GM21360 (cell line): ENCODE measurements around the gene ATP6V1C2.

Source experiments
- ATAC-seq: cut with Tn5 transposase; IDR thresholded peaks from one replicate; pipeline ENCODE4 v1.9.1; 2021; ENCODE audit warnings: mild to moderate bottlenecking, moderate library complexity; ENCODE audit not compliant: unreplicated experiment

The ATP6V1C2 gene

DNA sequence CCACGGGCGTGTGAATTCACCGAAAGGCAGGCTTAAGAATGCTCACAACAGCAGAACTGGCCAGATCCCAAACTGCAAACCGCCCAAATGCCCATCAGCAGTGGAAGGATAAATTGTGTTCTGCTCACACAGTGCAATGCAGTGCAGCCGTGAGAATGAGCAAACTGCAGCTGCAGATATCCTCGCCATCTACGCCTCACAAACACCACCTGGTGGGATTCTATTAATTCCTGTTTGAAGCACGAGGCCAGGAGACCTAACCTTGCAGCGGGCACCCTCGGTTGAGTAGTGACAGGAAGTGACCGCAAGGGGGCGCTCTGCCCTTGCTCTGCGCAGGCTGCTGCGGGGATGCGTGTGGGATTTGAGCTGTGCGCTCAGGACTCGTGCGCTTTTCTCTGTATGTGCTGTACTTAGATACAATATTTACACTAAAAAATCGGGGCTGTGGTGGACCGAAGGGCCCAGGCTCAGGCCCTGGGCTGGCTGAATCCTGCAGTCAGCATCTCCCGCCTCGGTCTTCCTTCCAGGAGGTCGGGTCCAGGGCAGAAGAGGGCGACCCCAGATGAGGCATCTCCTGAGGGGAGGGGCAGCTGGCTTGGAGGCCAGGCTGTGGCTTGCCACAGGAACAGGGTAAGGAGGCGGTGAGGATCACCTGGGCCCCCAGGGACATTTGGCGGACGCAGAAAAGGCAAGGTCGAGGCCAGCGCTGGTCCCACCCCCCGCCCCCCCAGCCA lies 110.9 kb downstream of the ATP6V1C2 start:
- ATAC-seq, result peak; percentile 75

DNA sequence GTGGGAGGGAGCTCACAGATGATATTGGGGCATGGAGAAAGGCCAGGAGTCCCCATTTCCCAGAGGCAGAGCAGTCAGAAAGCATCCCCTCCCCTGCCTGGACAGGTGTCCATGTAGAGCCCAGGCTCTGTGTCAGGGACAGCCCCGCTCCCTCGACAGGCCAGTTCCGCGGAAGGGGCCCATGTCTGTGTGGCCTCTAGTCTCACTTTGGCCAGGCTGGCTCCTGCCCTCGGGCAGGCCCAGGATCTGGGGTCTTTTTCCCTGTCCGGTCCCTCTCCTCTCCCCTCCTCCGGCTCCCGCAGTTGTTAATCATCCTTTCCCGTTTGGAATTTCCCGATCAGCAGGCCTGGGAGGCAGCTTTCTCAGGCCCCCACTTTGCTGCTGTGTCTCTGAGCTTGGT lies 111.6 kb downstream of the ATP6V1C2 start:
- no peak for ATAC-seq

DNA sequence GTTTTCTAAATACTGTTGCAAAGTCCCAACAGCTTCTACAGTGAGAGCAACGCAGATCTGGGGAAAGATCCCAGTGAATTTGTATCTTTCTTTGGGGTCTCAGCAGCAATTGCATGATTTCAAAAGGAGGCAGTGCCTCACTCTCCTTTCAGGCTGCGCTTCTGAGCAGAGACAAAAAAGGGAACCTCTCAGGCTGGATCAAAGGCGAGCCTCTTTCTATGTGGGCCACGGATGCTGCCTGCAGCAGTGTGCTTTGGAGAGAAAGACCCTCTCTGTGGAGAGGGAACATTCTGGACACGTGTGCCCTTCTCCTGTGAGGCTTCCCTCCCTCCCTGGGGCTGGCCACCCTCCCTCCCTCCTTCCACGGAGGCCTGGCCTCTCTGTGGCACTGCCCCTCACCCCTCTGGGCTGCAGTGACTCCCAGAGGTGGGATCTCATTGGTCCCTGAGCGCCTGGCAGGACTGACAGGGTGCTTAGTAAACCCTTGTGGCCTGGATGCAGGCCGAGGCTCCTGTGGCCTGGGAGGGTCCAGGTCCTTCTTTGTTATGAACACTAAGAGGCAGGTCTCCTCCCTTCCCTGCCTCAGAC lies 112.7 kb downstream of the ATP6V1C2 start:
- ATAC-seq, result no peak
